ENCODE measurements around the gene HSPBAP1.
"Not testable (repeated sequence)": the region's sequence is repeated elsewhere in the genome, so short reads cannot be mapped to it uniquely, and the experiment has no call there.

The HSPBAP1 gene

DNA sequence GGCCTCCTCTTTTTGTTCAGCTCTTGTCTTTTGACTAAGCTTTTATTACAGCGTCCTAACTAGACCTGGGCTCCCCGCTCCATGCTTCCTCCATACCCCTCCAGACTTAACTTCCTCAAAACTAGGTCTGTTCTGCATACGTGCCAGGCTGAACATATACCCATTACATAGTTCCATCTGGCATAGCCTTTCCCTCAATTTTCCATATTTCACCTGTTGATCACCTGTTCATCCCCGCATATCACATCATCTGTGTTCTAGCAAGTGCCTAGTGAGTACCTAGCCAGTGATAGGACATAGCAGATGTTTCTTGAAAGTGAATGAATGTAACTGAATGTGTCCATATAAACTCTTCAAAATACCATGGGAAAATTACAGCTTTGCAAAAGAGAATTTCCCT, 77.0 kb downstream of the HSPBAP1 start:
- TF ChIP-seq GLIS3 (CRISPR knock-in tag; IDR thresholded peaks at IDR 0.05): no peak
- TF ChIP-seq TOX (CRISPR knock-in tag; IDR thresholded peaks at IDR 0.05; ENCODE audit: borderline replicate concordance): no peak
- TF ChIP-seq ZFP30 (CRISPR knock-in tag; IDR thresholded peaks at IDR 0.05): no peak
- no peak for TF ChIP-seq TCF4 (CRISPR knock-in tag; IDR thresholded peaks at IDR 0.05; ENCODE audit: borderline replicate concordance)
- no peak for TF ChIP-seq ZC3H10 (CRISPR knock-in tag; IDR thresholded peaks at IDR 0.05)
- TF ChIP-seq ESRRG (CRISPR knock-in tag; IDR thresholded peaks at IDR 0.05): no peak
- no peak for TF ChIP-seq SNAI2 (CRISPR knock-in tag; IDR thresholded peaks at IDR 0.05)
- no peak for TF ChIP-seq ZFP3 (CRISPR knock-in tag; IDR thresholded peaks at IDR 0.05)
- no peak for TF ChIP-seq ZNF565 (CRISPR knock-in tag; conservative IDR thresholded peaks at IDR 0.05; ENCODE audit: low read depth)
- TF ChIP-seq, protein P1, sequence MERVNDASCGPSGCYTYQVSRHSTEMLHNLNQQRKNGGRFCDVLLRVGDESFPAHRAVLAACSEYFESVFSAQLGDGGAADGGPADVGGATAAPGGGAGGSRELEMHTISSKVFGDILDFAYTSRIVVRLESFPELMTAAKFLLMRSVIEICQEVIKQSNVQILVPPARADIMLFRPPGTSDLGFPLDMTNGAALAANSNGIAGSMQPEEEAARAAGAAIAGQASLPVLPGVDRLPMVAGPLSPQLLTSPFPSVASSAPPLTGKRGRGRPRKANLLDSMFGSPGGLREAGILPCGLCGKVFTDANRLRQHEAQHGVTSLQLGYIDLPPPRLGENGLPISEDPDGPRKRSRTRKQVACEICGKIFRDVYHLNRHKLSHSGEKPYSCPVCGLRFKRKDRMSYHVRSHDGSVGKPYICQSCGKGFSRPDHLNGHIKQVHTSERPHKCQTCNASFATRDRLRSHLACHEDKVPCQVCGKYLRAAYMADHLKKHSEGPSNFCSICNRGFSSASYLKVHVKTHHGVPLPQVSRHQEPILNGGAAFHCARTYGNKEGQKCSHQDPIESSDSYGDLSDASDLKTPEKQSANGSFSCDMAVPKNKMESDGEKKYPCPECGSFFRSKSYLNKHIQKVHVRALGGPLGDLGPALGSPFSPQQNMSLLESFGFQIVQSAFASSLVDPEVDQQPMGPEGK (CRISPR knock-in tag; IDR thresholded peaks at IDR 0.05; ENCODE audit: borderline replicate concordance): no peak
- no peak for TF ChIP-seq ZNF70 (CRISPR knock-in tag; IDR thresholded peaks at IDR 0.05)
- TF ChIP-seq, protein P2, sequence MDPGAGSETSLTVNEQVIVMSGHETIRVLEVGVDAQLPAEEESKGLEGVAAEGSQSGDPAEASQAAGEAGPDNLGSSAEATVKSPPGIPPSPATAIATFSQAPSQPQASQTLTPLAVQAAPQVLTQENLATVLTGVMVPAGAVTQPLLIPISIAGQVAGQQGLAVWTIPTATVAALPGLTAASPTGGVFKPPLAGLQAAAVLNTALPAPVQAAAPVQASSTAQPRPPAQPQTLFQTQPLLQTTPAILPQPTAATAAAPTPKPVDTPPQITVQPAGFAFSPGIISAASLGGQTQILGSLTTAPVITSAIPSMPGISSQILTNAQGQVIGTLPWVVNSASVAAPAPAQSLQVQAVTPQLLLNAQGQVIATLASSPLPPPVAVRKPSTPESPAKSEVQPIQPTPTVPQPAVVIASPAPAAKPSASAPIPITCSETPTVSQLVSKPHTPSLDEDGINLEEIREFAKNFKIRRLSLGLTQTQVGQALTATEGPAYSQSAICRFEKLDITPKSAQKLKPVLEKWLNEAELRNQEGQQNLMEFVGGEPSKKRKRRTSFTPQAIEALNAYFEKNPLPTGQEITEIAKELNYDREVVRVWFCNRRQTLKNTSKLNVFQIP (CRISPR knock-in tag; IDR thresholded peaks at IDR 0.05; ENCODE audit: borderline replicate concordance, low read depth): no peak
- TF ChIP-seq BACH2 (CRISPR knock-in tag; IDR thresholded peaks at IDR 0.05; ENCODE audit: borderline replicate concordance): no peak
- TF ChIP-seq ARNTL (CRISPR knock-in tag; IDR thresholded peaks at IDR 0.05; ENCODE audit: borderline replicate concordance, low read depth): no peak
- TF ChIP-seq PPARA (CRISPR knock-in tag; IDR thresholded peaks at IDR 0.05; ENCODE audit: borderline replicate concordance): no peak
- TF ChIP-seq ZNF8 (CRISPR knock-in tag; IDR thresholded peaks at IDR 0.05): no peak
- TF ChIP-seq CSRNP3 (CRISPR knock-in tag; IDR thresholded peaks at IDR 0.05): no peak
- TF ChIP-seq TSHZ2 (CRISPR knock-in tag; IDR thresholded peaks at IDR 0.05): no peak
- TF ChIP-seq ISL1 (CRISPR knock-in tag; IDR thresholded peaks at IDR 0.05): no peak
- TF ChIP-seq, protein P3, sequence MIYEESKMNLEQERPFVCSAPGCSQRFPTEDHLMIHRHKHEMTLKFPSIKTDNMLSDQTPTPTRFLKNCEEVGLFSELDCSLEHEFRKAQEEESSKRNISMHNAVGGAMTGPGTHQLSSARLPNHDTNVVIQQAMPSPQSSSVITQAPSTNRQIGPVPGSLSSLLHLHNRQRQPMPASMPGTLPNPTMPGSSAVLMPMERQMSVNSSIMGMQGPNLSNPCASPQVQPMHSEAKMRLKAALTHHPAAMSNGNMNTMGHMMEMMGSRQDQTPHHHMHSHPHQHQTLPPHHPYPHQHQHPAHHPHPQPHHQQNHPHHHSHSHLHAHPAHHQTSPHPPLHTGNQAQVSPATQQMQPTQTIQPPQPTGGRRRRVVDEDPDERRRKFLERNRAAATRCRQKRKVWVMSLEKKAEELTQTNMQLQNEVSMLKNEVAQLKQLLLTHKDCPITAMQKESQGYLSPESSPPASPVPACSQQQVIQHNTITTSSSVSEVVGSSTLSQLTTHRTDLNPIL (CRISPR knock-in tag; IDR thresholded peaks at IDR 0.05; ENCODE audit: low read depth): no peak
- ATAC-seq: no peak

GRCh38 chr3:122714273-122714672, 79.4 kb downstream of the HSPBAP1 start:
- TF ChIP-seq TOX (CRISPR knock-in tag; IDR thresholded peaks at IDR 0.05; ENCODE audit: borderline replicate concordance): no peak
- TF ChIP-seq ZFP3 (CRISPR knock-in tag; IDR thresholded peaks at IDR 0.05): no peak
- TF ChIP-seq ZNF565 (CRISPR knock-in tag; conservative IDR thresholded peaks at IDR 0.05; ENCODE audit: low read depth): no peak
- no peak for TF ChIP-seq ESRRG (CRISPR knock-in tag; IDR thresholded peaks at IDR 0.05)
- no peak for TF ChIP-seq PPARA (CRISPR knock-in tag; IDR thresholded peaks at IDR 0.05; ENCODE audit: borderline replicate concordance)
- TF ChIP-seq GLIS3 (CRISPR knock-in tag; IDR thresholded peaks at IDR 0.05): no peak
- no peak for TF ChIP-seq RARB (CRISPR knock-in tag; IDR thresholded peaks at IDR 0.05)
- no peak for TF ChIP-seq ZNF8 (CRISPR knock-in tag; IDR thresholded peaks at IDR 0.05)
- TF ChIP-seq, protein P2 (CRISPR knock-in tag; IDR thresholded peaks at IDR 0.05; ENCODE audit: borderline replicate concordance, low read depth): no peak
- TF ChIP-seq ZC3H10 (CRISPR knock-in tag; IDR thresholded peaks at IDR 0.05): no peak
- ATAC-seq: no peak

DNA sequence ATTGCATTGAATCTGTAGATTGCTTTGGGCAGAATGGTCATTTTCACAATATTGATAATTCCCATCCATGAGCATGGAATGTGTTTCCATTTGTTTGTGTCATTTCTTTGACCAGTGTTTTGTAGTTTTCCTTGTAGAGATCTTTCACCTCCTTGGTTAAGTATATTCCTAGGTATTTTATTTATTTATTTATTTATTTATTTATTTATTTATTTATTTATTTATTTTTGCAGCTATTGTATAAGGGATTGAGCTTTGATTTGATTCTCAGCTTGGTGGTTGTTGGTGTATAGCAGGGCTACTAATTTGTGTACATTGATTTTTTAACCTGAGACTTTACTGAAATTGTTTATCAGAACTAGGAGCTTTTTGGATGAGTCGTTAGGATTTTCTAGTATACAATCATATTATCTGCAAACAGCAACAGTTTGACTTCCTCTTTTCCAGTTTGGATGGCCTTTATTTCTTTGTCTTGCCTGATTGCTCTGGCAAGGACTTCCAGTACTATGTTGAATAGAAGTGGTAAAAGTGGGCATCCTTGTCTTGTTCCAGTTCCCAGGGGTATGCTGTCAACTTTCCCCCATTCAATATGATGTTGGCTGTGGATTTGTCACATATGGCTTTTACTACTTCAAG, 82.9 kb downstream of the HSPBAP1 start:
- ATAC-seq: not testable (repeated sequence)

Measured in SK-N-SH treated with all-trans-retinoic acid at 6 μM for 48 hours (cell line).